Measurements from ENCODE around the gene EBF4. TPM values are rescaled to one million over a fixed set of nuclear protein-coding genes. Genes with fewer than 3 reads are reported as not detected.

Gene EBF4
- total RNA-seq, 1 experiment from 2014 or later, result 11.4 TPM

GRCh38 chr20:2759603-2760296 lies 67.2 kb downstream of the EBF4 start:
- no peaks in the 10 kb centered on the region for H3K79me2 ChIP-seq (ENCODE audit: insufficient read depth, low read length)
- no peaks in the 10 kb centered on the region for H3K9me3 ChIP-seq (ENCODE audit: control insufficient read depth in 1 of 2, insufficient read depth in 1 of 2, low read depth in 1 of 2, low read length in 2 of 2)
- H3K27me3 ChIP-seq (ENCODE audit: insufficient read depth, low read length), result no peaks in the 10 kb centered on the region
- ChIA-PET POLR2A (no interaction called here), RAD21 (ENCODE audit: low non-redundant PET in 1 of 2, low total read pairs in 2 of 2, uncharacterized antibody in 2 of 2, unreplicated experiment in 2 of 2) (no interaction called here), CTCF (no interaction called here)
- no peaks in the 10 kb centered on the region for H3K36me3 ChIP-seq (ENCODE audit: control insufficient read depth in 1 of 2, insufficient read depth in 2 of 2, low read length in 2 of 2)
- DNase-seq (ENCODE audit: low read depth, low spot score) (no peak), ATAC-seq (no peak)
- no peak overlapping the region for H3K27ac ChIP-seq (ENCODE audit: low read depth, low read length)
- H3K4me2 ChIP-seq (ENCODE audit: low read length), result no peak overlapping the region
- TF ChIP-seq MAX (IDR thresholded peaks at IDR 0.05), result no peak
- no peak for TF ChIP-seq CTCF (IDR thresholded peaks at IDR 0.05 in 2 of 3, conservative IDR thresholded peaks at IDR 0.05 in 1 of 3; ENCODE audit: borderline replicate concordance in 1 of 3, insufficient read depth in 1 of 3, low read depth in 2 of 3, low read length in 2 of 3)
- TF ChIP-seq ZBTB33 (IDR thresholded peaks at IDR 0.05; ENCODE audit: extremely low read depth, insufficient replicate concordance, low read length), result no peak
- no peak for TF ChIP-seq SIN3A (IDR thresholded peaks at IDR 0.05; ENCODE audit: low read depth)
- TF ChIP-seq JUND (IDR thresholded peaks at IDR 0.05), result no peak
- TF ChIP-seq POLR2AphosphoS5 (IDR thresholded peaks at IDR 0.05; ENCODE audit: low read depth, low read length), result no peak
- no peak for TF ChIP-seq ZNF274 (IDR thresholded peaks at IDR 0.05; ENCODE audit: low read depth, low read length)
- no peak for TF ChIP-seq CBX3 (IDR thresholded peaks at IDR 0.05; ENCODE audit: low read depth)
- no peak for TF ChIP-seq SRF (IDR thresholded peaks at IDR 0.05; ENCODE audit: low read depth)
- no peak for TF ChIP-seq REST (IDR thresholded peaks at IDR 0.05; ENCODE audit: low read depth)
- no peak for TF ChIP-seq RAD21 (IDR thresholded peaks at IDR 0.05; ENCODE audit: low read depth)
- TF ChIP-seq POLR2A (IDR thresholded peaks at IDR 0.05; ENCODE audit: borderline replicate concordance, extremely low read depth, insufficient read depth, insufficient read length), result no peak
- no peak overlapping the region for H3K9ac ChIP-seq (ENCODE audit: low read length)
- H3K4me1 ChIP-seq (ENCODE audit: control insufficient read depth in 1 of 2, insufficient read depth in 2 of 2, low read length in 2 of 2), result peaks cover 0 to 6% of the 10 kb centered on the region in 2 experiments; a peak in 2 of 4 replicates
- intact Hi-C loops (cut with micrococcal nuclease), result no loop called here
- no peak overlapping the region for H2AFZ ChIP-seq (ENCODE audit: low read depth, low read length, poor library complexity, severe bottlenecking)
- no peaks in the 10 kb centered on the region for H3K9me2 ChIP-seq (ENCODE audit: insufficient read depth)
- no TSS peak for BruUV-seq (replicated peaks)
- no peak overlapping the region for H3K4me3 ChIP-seq (replicated peaks in 1 of 2; ENCODE audit: low read depth in 1 of 2, low read length in 2 of 2)
- H4K20me1 ChIP-seq (ENCODE audit: insufficient read depth), result no peaks in the 10 kb centered on the region
